ENCODE measurements around the gene PQBP1.
"Not testable (repeated sequence)": the region's sequence is repeated elsewhere in the genome, so short reads cannot be mapped to it uniquely, and the experiment has no call there.

Gene PQBP1

GRCh38 chrX:48897625-48898306 is at the start of gene PQBP1, which contains the start of gene TIMM17B:
Gene PQBP1 (plus strand): TSS chrX:48897930. CDS start chrX:48898510, 580 bp downstream.
Gene TIMM17B (minus strand): TSS chrX:48897768. CDS start chrX:48897749, 19 bp downstream.
- peak; percentile 81 for DNase-seq (ENCODE audit: low read depth)

- no peak for DNase-seq (ENCODE audit: low read depth)
Measured at GRCh38 chrX:48848847-48849246, 48.9 kb upstream of the PQBP1 start.

- no peak for DNase-seq (ENCODE audit: low read depth)
Measured at GRCh38 chrX:48852857-48853256, 44.9 kb upstream of the PQBP1 start.

GRCh38 chrX:48853494-48853893 is 44.2 kb upstream of the PQBP1 start:
- DNase-seq (ENCODE audit: low read depth): not testable (repeated sequence)

- DNase-seq (ENCODE audit: low read depth): not testable (repeated sequence)
Measured at GRCh38 chrX:48854121-48854804, 43.5 kb upstream of the PQBP1 start.

GRCh38 chrX:48854898-48855297 is 42.8 kb upstream of the PQBP1 start:
- DNase-seq (ENCODE audit: low read depth): no peak

GRCh38 chrX:48864210-48864609 is 33.5 kb upstream of the PQBP1 start:
- DNase-seq (ENCODE audit: low read depth): no peak

GRCh38 chrX:48872017-48872416 is 25.7 kb upstream of the PQBP1 start:
- DNase-seq (ENCODE audit: low read depth): not testable (repeated sequence)

- DNase-seq (ENCODE audit: low read depth): not testable (repeated sequence)
Measured at GRCh38 chrX:48876944-48877343, 20.8 kb upstream of the PQBP1 start.

- no peak for DNase-seq (ENCODE audit: low read depth)
Measured at GRCh38 chrX:48883729-48884128, 14.0 kb upstream of the PQBP1 start.

GRCh38 chrX:48886586-48886985 is 11.1 kb upstream of the PQBP1 start:
- not testable (repeated sequence) for DNase-seq (ENCODE audit: low read depth)

- DNase-seq (ENCODE audit: low read depth): no peak
Measured at GRCh38 chrX:48890296-48890925, 7.3 kb upstream of the PQBP1 start.

GRCh38 chrX:48890934-48891401 is 6.8 kb upstream of the PQBP1 start:
- DNase-seq (ENCODE audit: low read depth): peak; percentile 13

GRCh38 chrX:48891402-48892288 is 6.1 kb upstream of the PQBP1 start:
- peak; percentile 70 for DNase-seq (ENCODE audit: low read depth)

- no peak for DNase-seq (ENCODE audit: low read depth)
Measured at GRCh38 chrX:48892896-48893295, 4.8 kb upstream of the PQBP1 start.

GRCh38 chrX:48893556-48894348 is 4.0 kb upstream of the PQBP1 start:
- DNase-seq (ENCODE audit: low read depth): no peak

GRCh38 chrX:48894891-48895290 is 2.8 kb upstream of the PQBP1 start:
- DNase-seq (ENCODE audit: low read depth): no peak

- DNase-seq (ENCODE audit: low read depth): no peak
Measured at GRCh38 chrX:48896611-48897011, 1.1 kb upstream of the PQBP1 start.

- peak; percentile 51 for DNase-seq (ENCODE audit: low read depth)
Measured at GRCh38 chrX:48897157-48897624, 539 bp upstream of the PQBP1 start.

- DNase-seq (ENCODE audit: low read depth): no peak
Measured at GRCh38 chrX:48899078-48899410, 1.3 kb downstream of the PQBP1 start.

- DNase-seq (ENCODE audit: low read depth): no peak
Measured at GRCh38 chrX:48901069-48901468, 3.3 kb downstream of the PQBP1 start.
